Neuronal stem cell (in vitro differentiated cells): Measurements from ENCODE around the gene COPB1.

Experiments
- DNase-seq: peaks from one replicate; pipeline ENCODE4 v3.0.0-alpha.2; 2013; ENCODE audit warnings: low spot score
- H2AFZ ChIP-seq: one replicate; pipeline ENCODE4 v1.6.1; 2013; ENCODE audit warnings: mild to moderate bottlenecking, low read length, inconsistent platforms
- H2AK5ac ChIP-seq: 2 replicates; pipeline ENCODE4 v1.6.1; 2013; ENCODE audit warnings: low read depth, mild to moderate bottlenecking, inconsistent platforms, low read length, moderate library complexity, mixed read lengths
- H2BK120ac ChIP-seq: 2 replicates; pipeline ENCODE4 v1.6.1; 2013; ENCODE audit warnings: low read depth, mild to moderate bottlenecking, inconsistent platforms, low read length, moderate library complexity, mixed read lengths
- H2BK12ac ChIP-seq: one replicate; pipeline ENCODE4 v1.6.1; 2013; ENCODE audit warnings: low read length, inconsistent platforms
- H2BK15ac ChIP-seq: 2 replicates; pipeline ENCODE4 v1.6.1; 2013; ENCODE audit warnings: mild to moderate bottlenecking, low read length, inconsistent platforms, mixed read lengths
- H2BK5ac ChIP-seq: one replicate; pipeline ENCODE4 v1.6.1; 2013; ENCODE audit warnings: inconsistent platforms, mild to moderate bottlenecking, low read length, moderate library complexity
- H3K14ac ChIP-seq: one replicate; pipeline ENCODE4 v1.6.1; 2013; ENCODE audit warnings: low read length, inconsistent platforms
- H3K18ac ChIP-seq: 2 replicates; pipeline ENCODE4 v1.6.1; 2013; ENCODE audit warnings: low read length, inconsistent platforms
- H3K23ac ChIP-seq: 2 replicates; pipeline ENCODE4 v1.6.1; 2013; ENCODE audit warnings: low read depth, mild to moderate bottlenecking, mixed read lengths, low read length, inconsistent platforms; ENCODE audit not compliant: poor library complexity
- H3K27ac ChIP-seq: replicated peaks from 3 replicates; pipeline ENCODE4 v1.5.1; 2013; ENCODE audit warnings: low read length, inconsistent platforms
- H3K27me3 ChIP-seq, 3 experiments: 2 replicates each; pipeline ENCODE4 v1.6.1; 2013; ENCODE audit warnings: low read length in 3 of 3, mild to moderate bottlenecking in 2 of 3, inconsistent platforms in 1 of 3, low read depth in 1 of 3, mixed read lengths in 1 of 3, moderate library complexity in 1 of 3; ENCODE audit not compliant: control insufficient read depth in 3 of 3, insufficient read depth in 3 of 3
- H3K36me3 ChIP-seq, 2 donors: replicated peaks in 1 of 2; 2 replicates each; pipeline ENCODE4 v1.6.1; 2013; ENCODE audit warnings: low read length in 2 of 2; ENCODE audit not compliant: control insufficient read depth in 2 of 2, insufficient read depth in 2 of 2
- H3K4ac ChIP-seq: 2 replicates; pipeline ENCODE4 v1.6.1; 2013; ENCODE audit warnings: inconsistent platforms, mild to moderate bottlenecking, low read length, moderate library complexity
- H3K4me1 ChIP-seq, 2 donors: 1 replicate in 1 of 2; 2 replicates in 1 of 2; pipeline ENCODE4 v1.6.1; 2013; ENCODE audit warnings: low read length in 2 of 2, low read depth in 1 of 2; ENCODE audit not compliant: control insufficient read depth in 2 of 2, insufficient read depth in 1 of 2
- H3K4me2 ChIP-seq: one replicate; pipeline ENCODE4 v1.6.1; 2013; ENCODE audit warnings: mild to moderate bottlenecking, low read length, inconsistent platforms; ENCODE audit not compliant: insufficient read depth, poor library complexity, severe bottlenecking
- H3K4me3 ChIP-seq, 2 donors: 2 replicates each; pipeline ENCODE4 v1.5.1; 2013; ENCODE audit warnings: low read length in 2 of 2, mild to moderate bottlenecking in 2 of 2, inconsistent platforms in 1 of 2, moderate library complexity in 1 of 2
- H3K79me1 ChIP-seq: one replicate; pipeline ENCODE4 v1.6.1; 2013; ENCODE audit warnings: low read depth, mild to moderate bottlenecking, inconsistent platforms, low read length, moderate library complexity
- H3K9ac ChIP-seq: one replicate; pipeline ENCODE4 v1.6.1; 2013; ENCODE audit warnings: mild to moderate bottlenecking, low read depth, low read length, inconsistent platforms; ENCODE audit not compliant: poor library complexity
- H3K9me3 ChIP-seq, 2 donors: replicated peaks in 1 of 2; 2 replicates each; pipeline versions ENCODE3 to v1.6.1; 2013; ENCODE audit warnings: low read length in 2 of 2, mild to moderate bottlenecking in 2 of 2, inconsistent platforms in 1 of 2, low read depth in 1 of 2, mixed read lengths in 1 of 2, moderate library complexity in 1 of 2; ENCODE audit not compliant: control insufficient read depth in 2 of 2, insufficient read depth in 1 of 2
- H4K8ac ChIP-seq: one replicate; pipeline ENCODE4 v1.6.1; 2013; ENCODE audit warnings: low read depth, mild to moderate bottlenecking, inconsistent platforms, low read length, moderate library complexity
- H4K91ac ChIP-seq: one replicate; pipeline ENCODE4 v1.6.1; 2013; ENCODE audit warnings: low read length, low read depth, mild to moderate bottlenecking, inconsistent platforms; ENCODE audit not compliant: poor library complexity
- WGBS, 2 donors: extraction: QIAGEN DNeasy Blood & Tissue Kit; methylation state at CpG; one replicate each; pipeline ENCODE4 v1.1.7; 2013; ENCODE audit warnings: missing lambda C conversion rate in 2 of 2, mixed read lengths in 1 of 2; ENCODE audit not compliant: insufficient read length in 2 of 2, insufficient replicate concordance in 1 of 2; ENCODE audit errors: extremely low coverage in 2 of 2; 5-methylcytosine and 5-hydroxymethylcytosine counted together

Gene COPB1

DNA sequence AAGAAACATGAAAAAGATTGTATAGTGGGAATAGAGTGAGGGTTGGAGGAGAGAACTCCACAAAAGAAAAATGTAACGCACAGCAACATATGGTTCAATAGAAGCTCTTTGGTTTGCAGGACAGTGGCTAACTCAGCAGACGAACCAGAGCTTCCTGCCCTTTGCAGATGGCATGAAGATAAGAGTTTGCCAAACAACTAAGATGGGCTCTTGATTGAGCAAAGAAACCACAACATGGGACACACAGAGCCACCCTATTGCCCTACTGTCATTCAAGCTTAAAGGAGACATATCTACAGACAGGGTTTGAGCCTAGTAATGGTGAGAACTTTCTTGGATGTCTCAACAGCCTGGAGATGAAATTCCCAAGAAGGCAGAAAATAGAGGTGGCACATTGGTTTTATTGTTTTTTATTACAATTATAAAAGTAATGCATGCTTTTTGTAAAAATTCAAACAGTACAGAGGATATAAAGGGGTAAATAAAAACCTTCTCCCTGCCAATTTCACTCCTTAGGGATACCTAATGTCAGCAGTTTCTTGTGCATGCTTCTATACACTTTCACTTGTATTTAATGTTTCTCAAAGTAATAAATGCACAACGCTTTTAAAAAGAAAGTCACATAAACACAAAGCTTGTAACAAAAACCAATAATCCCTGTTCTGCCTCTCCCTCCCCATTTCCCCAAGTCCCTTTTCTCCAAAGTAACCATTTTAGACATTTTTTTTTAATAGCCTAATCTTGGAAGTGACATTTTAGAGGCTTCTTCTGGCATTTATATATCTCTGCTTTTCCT lies 63.7 kb downstream of the COPB1 start:
- Histone ChIP-seq H3K4me3 (no peak overlapping the region), H2BK5ac (no peak overlapping the region), H4K91ac (no peak overlapping the region), H3K18ac (no peak overlapping the region), H3K4me2 (no peak overlapping the region), H3K14ac (no peak overlapping the region), H3K9me3 (no peaks in the 10 kb centered on the region), H3K4me1 (no peaks in the 10 kb centered on the region), H3K23ac (no peak overlapping the region), H3K27ac (no peak overlapping the region), H3K36me3 (no peaks in the 10 kb centered on the region), H3K79me1 (no peaks in the 10 kb centered on the region), H2AK5ac (no peak overlapping the region), H2BK12ac (no peak overlapping the region), H2BK15ac (no peak overlapping the region), H3K9ac (no peak overlapping the region), H3K27me3 (no peaks in the 10 kb centered on the region), H2AFZ (no peak overlapping the region), H4K8ac (no peak overlapping the region), H2BK120ac (no peak overlapping the region), H3K4ac (no peak overlapping the region)
- no CpG with 5 or more reads among the region's 3 CpGs for WGBS, 2 donors
- DNase-seq: no peak

DNA sequence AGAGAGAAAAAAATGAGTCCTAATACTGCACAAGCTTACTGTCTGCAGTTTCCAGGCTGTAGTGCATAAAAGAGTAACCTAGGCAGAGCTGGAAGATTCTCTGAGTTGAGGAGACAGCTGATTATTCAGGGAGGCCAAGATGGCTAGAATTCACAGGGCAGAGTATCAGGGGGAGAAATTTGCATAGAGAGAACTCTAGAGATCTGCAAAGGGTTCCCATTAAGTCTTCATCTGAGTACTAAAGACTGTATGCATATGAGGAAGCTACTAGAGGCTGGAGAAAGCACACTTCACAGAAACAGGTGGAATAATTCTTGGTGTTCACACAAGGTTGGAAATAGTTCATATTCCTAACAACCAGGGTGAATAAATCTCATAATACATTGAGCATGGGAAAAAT lies 74.0 kb downstream of the COPB1 start:
- Histone ChIP-seq H3K9ac (no peak overlapping the region), H3K4me2 (no peak overlapping the region), H2AK5ac (no peak overlapping the region), H3K4me3 (no peak overlapping the region), H4K91ac (no peak overlapping the region), H2BK12ac (no peak overlapping the region), H3K27me3 (peaks cover 0 to 3% (median 0%) of the 10 kb centered on the region in 3 experiments), H2BK15ac (no peak overlapping the region), H3K27ac (no peak overlapping the region), H3K23ac (no peak overlapping the region), H3K9me3 (no peaks in the 10 kb centered on the region), H2BK120ac (no peak overlapping the region), H3K4me1 (peaks cover 10 to 11% of the 10 kb centered on the region in 2 donors), H3K18ac (no peak overlapping the region), H2AFZ (no peak overlapping the region), H3K36me3 (no peaks in the 10 kb centered on the region), H3K79me1 (no peaks in the 10 kb centered on the region), H4K8ac (no peak overlapping the region), H3K14ac (no peak overlapping the region), H3K4ac (no peak overlapping the region), H2BK5ac (no peak overlapping the region)
- DNase-seq: no peak

DNA sequence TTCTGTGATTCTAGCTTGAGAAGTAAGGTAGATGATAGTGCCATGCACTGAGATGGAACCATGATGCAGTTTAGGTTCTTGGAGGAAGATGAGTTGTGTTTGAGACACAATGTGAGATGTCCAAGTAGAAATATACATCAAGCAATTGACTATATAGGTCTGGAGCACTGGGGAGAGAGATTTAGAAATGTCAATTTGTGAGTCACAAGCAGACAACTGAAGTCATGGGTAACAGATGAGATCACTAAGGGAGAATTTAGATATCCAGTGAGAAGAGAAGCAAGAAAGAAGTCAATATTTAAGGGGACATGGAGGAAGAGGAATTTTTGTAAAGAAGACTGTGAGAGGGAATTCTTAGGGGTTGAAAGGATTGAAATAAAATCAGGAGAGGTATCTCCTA lies 75.5 kb downstream of the COPB1 start:
- Histone ChIP-seq H2BK5ac (no peak overlapping the region), H4K8ac (no peak overlapping the region), H3K9me3 (no peaks in the 10 kb centered on the region), H4K91ac (no peak overlapping the region), H3K4me1 (peaks cover 10 to 11% of the 10 kb centered on the region in 2 donors), H3K9ac (no peak overlapping the region), H3K14ac (no peak overlapping the region), H2AK5ac (no peak overlapping the region), H2BK12ac (no peak overlapping the region), H2BK120ac (no peak overlapping the region), H2AFZ (no peak overlapping the region), H3K4me2 (no peak overlapping the region), H3K23ac (no peak overlapping the region), H3K18ac (no peak overlapping the region), H2BK15ac (no peak overlapping the region), H3K27ac (no peak overlapping the region), H3K4me3 (no peak overlapping the region), H3K4ac (no peak overlapping the region), H3K79me1 (no peaks in the 10 kb centered on the region), H3K27me3 (peaks cover 0 to 3% (median 0%) of the 10 kb centered on the region in 3 experiments), H3K36me3 (no peaks in the 10 kb centered on the region)
- DNase-seq: no peak

DNA sequence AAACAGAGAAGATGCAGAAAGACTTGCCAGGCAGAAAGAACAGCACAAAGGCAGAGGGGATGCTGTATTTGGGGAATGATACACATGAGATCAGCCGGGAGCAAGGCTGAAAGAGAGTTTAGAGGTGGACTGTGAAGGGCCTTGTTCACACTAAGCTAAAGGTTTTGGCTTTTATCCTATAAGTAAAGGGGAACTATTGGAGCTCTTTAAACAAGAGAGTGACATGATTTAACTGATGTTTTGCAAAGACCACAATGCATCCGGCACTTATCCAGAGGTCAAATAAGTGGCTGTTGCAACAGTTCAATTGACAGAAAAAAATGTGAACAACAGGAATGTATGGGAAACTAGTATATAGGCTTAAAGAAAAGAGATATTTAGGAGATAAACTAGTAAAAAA lies 76.0 kb downstream of the COPB1 start:
- Histone ChIP-seq H4K8ac (no peak overlapping the region), H3K27me3 (peaks cover 0 to 3% (median 0%) of the 10 kb centered on the region in 3 experiments), H2AFZ (no peak overlapping the region), H2AK5ac (no peak overlapping the region), H3K14ac (no peak overlapping the region), H2BK120ac (no peak overlapping the region), H3K9ac (no peak overlapping the region), H3K9me3 (no peaks in the 10 kb centered on the region), H3K18ac (no peak overlapping the region), H3K4me3 (no peak overlapping the region), H3K4me2 (no peak overlapping the region), H2BK12ac (no peak overlapping the region), H4K91ac (no peak overlapping the region), H3K27ac (no peak overlapping the region), H3K4ac (no peak overlapping the region), H3K23ac (no peak overlapping the region), H3K36me3 (no peaks in the 10 kb centered on the region), H3K4me1 (peaks cover 10 to 11% of the 10 kb centered on the region in 2 donors), H2BK5ac (no peak overlapping the region), H3K79me1 (no peaks in the 10 kb centered on the region), H2BK15ac (no peak overlapping the region)
- no peak for DNase-seq
- no CpG with 5 or more reads among the region's 2 CpGs for whole genome bisulfite sequencing, 2 donors
